Measurements from ENCODE around the gene BEAN1.

DNA sequence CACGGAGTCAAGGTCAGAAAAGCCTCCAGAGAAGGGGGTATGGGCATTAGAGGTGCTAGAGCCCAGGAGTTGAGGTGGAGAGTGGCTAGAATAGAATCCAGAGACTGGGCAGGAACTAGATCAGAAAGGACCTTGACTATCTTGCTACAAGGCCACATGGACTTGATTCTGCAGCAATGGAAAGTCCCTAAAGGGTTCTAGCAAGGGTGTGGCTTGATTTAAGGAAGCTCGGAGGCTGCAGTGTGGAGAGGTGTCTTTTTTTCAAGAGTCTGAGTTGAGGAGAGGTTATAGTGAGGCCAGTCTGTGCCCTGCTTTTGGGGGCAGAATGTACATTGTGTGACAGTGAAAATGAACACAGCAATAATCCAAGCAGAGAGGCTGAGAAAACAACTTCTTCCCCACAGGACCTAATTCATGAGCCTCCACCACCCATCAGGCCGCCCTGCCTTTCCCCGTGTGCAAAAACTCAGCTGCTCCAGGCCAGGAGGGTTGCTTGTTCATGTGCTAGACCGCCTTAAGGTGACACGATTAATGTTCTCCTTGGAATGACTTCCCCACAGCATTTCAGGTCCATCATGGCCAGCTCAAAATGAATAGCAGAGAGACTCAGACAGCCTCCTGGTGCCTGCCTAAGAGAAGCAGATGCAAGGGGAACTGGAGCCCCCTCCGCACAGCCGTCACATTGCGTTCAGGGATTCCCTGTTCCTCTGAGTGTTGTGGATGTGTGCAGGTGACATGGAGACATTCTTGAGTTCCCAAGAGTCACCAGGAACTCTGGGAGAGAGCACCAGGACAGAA, 8.7 kb upstream of the BEAN1 start:
- TF ChIP-seq, protein P1, sequence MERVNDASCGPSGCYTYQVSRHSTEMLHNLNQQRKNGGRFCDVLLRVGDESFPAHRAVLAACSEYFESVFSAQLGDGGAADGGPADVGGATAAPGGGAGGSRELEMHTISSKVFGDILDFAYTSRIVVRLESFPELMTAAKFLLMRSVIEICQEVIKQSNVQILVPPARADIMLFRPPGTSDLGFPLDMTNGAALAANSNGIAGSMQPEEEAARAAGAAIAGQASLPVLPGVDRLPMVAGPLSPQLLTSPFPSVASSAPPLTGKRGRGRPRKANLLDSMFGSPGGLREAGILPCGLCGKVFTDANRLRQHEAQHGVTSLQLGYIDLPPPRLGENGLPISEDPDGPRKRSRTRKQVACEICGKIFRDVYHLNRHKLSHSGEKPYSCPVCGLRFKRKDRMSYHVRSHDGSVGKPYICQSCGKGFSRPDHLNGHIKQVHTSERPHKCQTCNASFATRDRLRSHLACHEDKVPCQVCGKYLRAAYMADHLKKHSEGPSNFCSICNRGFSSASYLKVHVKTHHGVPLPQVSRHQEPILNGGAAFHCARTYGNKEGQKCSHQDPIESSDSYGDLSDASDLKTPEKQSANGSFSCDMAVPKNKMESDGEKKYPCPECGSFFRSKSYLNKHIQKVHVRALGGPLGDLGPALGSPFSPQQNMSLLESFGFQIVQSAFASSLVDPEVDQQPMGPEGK (CRISPR knock-in tag; IDR thresholded peaks at IDR 0.05; ENCODE audit: borderline replicate concordance) = no peak
- TF ChIP-seq ESRRG (CRISPR knock-in tag; IDR thresholded peaks at IDR 0.05) = no peak
- TF ChIP-seq SNAI2 (CRISPR knock-in tag; IDR thresholded peaks at IDR 0.05) = no peak
- TF ChIP-seq PPARA (CRISPR knock-in tag; IDR thresholded peaks at IDR 0.05; ENCODE audit: borderline replicate concordance) = no peak
- no peak for TF ChIP-seq ZNF70 (CRISPR knock-in tag; IDR thresholded peaks at IDR 0.05)
- TF ChIP-seq, protein P2, sequence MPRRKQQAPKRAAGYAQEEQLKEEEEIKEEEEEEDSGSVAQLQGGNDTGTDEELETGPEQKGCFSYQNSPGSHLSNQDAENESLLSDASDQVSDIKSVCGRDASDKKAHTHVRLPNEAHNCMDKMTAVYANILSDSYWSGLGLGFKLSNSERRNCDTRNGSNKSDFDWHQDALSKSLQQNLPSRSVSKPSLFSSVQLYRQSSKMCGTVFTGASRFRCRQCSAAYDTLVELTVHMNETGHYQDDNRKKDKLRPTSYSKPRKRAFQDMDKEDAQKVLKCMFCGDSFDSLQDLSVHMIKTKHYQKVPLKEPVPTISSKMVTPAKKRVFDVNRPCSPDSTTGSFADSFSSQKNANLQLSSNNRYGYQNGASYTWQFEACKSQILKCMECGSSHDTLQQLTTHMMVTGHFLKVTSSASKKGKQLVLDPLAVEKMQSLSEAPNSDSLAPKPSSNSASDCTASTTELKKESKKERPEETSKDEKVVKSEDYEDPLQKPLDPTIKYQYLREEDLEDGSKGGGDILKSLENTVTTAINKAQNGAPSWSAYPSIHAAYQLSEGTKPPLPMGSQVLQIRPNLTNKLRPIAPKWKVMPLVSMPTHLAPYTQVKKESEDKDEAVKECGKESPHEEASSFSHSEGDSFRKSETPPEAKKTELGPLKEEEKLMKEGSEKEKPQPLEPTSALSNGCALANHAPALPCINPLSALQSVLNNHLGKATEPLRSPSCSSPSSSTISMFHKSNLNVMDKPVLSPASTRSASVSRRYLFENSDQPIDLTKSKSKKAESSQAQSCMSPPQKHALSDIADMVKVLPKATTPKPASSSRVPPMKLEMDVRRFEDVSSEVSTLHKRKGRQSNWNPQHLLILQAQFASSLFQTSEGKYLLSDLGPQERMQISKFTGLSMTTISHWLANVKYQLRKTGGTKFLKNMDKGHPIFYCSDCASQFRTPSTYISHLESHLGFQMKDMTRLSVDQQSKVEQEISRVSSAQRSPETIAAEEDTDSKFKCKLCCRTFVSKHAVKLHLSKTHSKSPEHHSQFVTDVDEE (CRISPR knock-in tag; IDR thresholded peaks at IDR 0.05) = no peak
- TF ChIP-seq ZFP3 (CRISPR knock-in tag; IDR thresholded peaks at IDR 0.05) = no peak
- no peak for TF ChIP-seq ZNF8 (CRISPR knock-in tag; IDR thresholded peaks at IDR 0.05)
- TF ChIP-seq, protein P3, sequence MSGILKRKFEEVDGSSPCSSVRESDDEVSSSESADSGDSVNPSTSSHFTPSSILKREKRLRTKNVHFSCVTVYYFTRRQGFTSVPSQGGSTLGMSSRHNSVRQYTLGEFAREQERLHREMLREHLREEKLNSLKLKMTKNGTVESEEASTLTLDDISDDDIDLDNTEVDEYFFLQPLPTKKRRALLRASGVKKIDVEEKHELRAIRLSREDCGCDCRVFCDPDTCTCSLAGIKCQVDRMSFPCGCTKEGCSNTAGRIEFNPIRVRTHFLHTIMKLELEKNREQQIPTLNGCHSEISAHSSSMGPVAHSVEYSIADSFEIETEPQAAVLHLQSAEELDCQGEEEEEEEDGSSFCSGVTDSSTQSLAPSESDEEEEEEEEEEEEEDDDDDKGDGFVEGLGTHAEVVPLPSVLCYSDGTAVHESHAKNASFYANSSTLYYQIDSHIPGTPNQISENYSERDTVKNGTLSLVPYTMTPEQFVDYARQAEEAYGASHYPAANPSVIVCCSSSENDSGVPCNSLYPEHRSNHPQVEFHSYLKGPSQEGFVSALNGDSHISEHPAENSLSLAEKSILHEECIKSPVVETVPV (CRISPR knock-in tag; IDR thresholded peaks at IDR 0.05) = no peak
- no peak for TF ChIP-seq GLIS3 (CRISPR knock-in tag; IDR thresholded peaks at IDR 0.05)

Data from SK-N-SH treated with all-trans-retinoic acid at 6 μM for 48 hours (cell line).